ENCODE data around the gene TUSC2. TPM values are rescaled to one million over a fixed set of nuclear protein-coding genes. Genes with fewer than 3 reads are reported as not detected.

TUSC2 gene
- polyA plus RNA-seq, 1 of the 3 experiments (the other 2 are of a cell fraction), result 58.7 TPM

- TF ChIP-seq, protein P1, sequence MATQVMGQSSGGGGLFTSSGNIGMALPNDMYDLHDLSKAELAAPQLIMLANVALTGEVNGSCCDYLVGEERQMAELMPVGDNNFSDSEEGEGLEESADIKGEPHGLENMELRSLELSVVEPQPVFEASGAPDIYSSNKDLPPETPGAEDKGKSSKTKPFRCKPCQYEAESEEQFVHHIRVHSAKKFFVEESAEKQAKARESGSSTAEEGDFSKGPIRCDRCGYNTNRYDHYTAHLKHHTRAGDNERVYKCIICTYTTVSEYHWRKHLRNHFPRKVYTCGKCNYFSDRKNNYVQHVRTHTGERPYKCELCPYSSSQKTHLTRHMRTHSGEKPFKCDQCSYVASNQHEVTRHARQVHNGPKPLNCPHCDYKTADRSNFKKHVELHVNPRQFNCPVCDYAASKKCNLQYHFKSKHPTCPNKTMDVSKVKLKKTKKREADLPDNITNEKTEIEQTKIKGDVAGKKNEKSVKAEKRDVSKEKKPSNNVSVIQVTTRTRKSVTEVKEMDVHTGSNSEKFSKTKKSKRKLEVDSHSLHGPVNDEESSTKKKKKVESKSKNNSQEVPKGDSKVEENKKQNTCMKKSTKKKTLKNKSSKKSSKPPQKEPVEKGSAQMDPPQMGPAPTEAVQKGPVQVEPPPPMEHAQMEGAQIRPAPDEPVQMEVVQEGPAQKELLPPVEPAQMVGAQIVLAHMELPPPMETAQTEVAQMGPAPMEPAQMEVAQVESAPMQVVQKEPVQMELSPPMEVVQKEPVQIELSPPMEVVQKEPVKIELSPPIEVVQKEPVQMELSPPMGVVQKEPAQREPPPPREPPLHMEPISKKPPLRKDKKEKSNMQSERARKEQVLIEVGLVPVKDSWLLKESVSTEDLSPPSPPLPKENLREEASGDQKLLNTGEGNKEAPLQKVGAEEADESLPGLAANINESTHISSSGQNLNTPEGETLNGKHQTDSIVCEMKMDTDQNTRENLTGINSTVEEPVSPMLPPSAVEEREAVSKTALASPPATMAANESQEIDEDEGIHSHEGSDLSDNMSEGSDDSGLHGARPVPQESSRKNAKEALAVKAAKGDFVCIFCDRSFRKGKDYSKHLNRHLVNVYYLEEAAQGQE (IDR thresholded peaks at IDR 0.05; ENCODE audit: low read depth, low read length), result no peak
- TF ChIP-seq RFX5 (IDR thresholded peaks at IDR 0.05; ENCODE audit: low read length) (no peak), RCOR1 (IDR thresholded peaks at IDR 0.05; ENCODE audit: low read length) (no peak), NRF1 (IDR thresholded peaks at IDR 0.05; ENCODE audit: low read depth, low read length) (no peak), JUND (IDR thresholded peaks at IDR 0.05) (no peak), EZH2phosphoT487 (IDR thresholded peaks at IDR 0.05; ENCODE audit: borderline replicate concordance, low read depth) (no peak), FOSL2 (IDR thresholded peaks at IDR 0.05; ENCODE audit: borderline replicate concordance, low read depth) (no peak), FOXM1 (IDR thresholded peaks at IDR 0.05; ENCODE audit: low read depth) (no peak)
Measured at GRCh38 chr3:50299929-50300680, 27.9 kb downstream of the TUSC2 start (continued).

GRCh38 chr3:50299638-50299928 lies 28.4 kb downstream of the TUSC2 start:
- Histone ChIP-seq H3K9ac (peak overlapping the region; percentile 62), H3K36me3 (replicated peaks in 1 of 2; ENCODE audit: control insufficient read depth in 1 of 2, insufficient read depth in 2 of 2, low read length in 1 of 2) (peaks cover 0 to 6% of the 10 kb centered on the region in 2 experiments), H4K20me1 (ENCODE audit: insufficient read depth) (no peaks in the 10 kb centered on the region), H3K27me3 (ENCODE audit: insufficient read depth) (no peaks in the 10 kb centered on the region), H3K9me3 (no peaks in the 10 kb centered on the region), H3K4me2 (peak overlapping the region; percentile 86), H3K4me3 (ENCODE audit: low read depth in 2 of 2, low read length in 1 of 2) (peak overlapping the region; percentile 52 to 66), H3K79me2 (ENCODE audit: insufficient read depth) (peaks cover 7% of the 10 kb centered on the region; the same call in 1 of the 2 replicates), H3F3A (replicated peaks; ENCODE audit: insufficient read depth) (no peaks in the 10 kb centered on the region), H2AFZ (ENCODE audit: low read depth) (peak overlapping the region; percentile 80), H3K4me1 (ENCODE audit: control insufficient read depth in 1 of 2, insufficient read depth in 2 of 2, low read depth in 1 of 2, low read length in 1 of 2) (peaks cover 10 to 38% of the 10 kb centered on the region in 2 experiments; a peak in 2 of 4 replicates), H3K27ac (ENCODE audit: low read depth in 2 of 2, low read length in 1 of 2) (peak overlapping the region; percentile 54 to 79; a peak in 3 of 4 replicates), H3K9me2 (no peaks in the 10 kb centered on the region)
- no peak for TF ChIP-seq ELF1 (IDR thresholded peaks at IDR 0.05)
- TF ChIP-seq JUND (IDR thresholded peaks at IDR 0.05), result no peak
- DNase-seq, result no peak
- ChIA-PET POLR2A (interaction anchor here (0.5 to 1.6 kb wide), 6 partner anchors 13 to 49 kb away, joined by 3 to 6 read pairs (median 4); partner anchors contain the start of gene TUSC2), CTCF (interaction anchor here (1.2 to 7.7 kb wide), 6 partner anchors 11 to 71 kb away, joined by 3 to 45 read pairs (median 8); partner anchors contain the start of gene LSMEM2)
- WGBS (ENCODE audit: low lambda C conversion rate), result 0% methylated on average over 6 of the region's 12 CpGs
